Inflammatory macrophage treated with lipopolysaccharide for 4 hours (primary cell): Measurements from ENCODE around the gene DQX1.
A peak's percentile ranks its signal among the peaks of the same experiment; 100 is the strongest.

Experiments
- DNase-seq: peaks from one replicate; pipeline ENCODE4 v3.0.0-alpha.2; 2020

Gene DQX1

GRCh38 chr2:74553892-74554819 is 28.1 kb upstream of the DQX1 start, which contains the start of the genes DOK1 and LOXL3:
TSS of gene DOK1 (plus strand) at chr2:74554720. CDS start at chr2:74554755, 35 bp downstream.
TSS of gene LOXL3 (minus strand) at chr2:74553942. CDS start at chr2:74552634, 1,308 bp downstream.
- peak; percentile 89 for DNase-seq

- no peak for DNase-seq
Measured at GRCh38 chr2:74552914-74553811, 27.1 kb upstream of the DQX1 start.

- DNase-seq: no peak
Measured at GRCh38 chr2:74551942-74552913, 26.2 kb upstream of the DQX1 start.

DNA sequence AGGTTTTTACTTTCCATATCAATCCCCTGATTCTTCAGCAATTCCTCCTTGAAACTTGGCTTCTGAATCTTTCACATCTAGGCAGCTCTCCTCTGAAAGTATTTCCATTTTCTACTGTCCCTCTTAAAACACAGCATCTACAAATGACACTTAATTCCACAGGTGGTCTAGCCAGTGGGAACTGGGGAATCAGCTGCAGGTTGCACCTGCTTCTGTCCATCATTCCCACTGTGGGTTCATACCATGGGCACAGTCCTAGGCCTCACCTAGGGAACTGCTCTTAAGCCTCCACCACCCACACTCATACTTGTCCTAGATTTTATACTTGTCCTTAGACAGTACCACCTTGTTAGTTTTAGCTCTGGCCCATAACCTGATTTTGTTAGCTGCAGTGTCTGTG is 25.5 kb upstream of the DQX1 start:
- no peak for DNase-seq

- DNase-seq: no peak
Measured at GRCh38 chr2:74550231-74550630, 24.2 kb upstream of the DQX1 start.

DNA sequence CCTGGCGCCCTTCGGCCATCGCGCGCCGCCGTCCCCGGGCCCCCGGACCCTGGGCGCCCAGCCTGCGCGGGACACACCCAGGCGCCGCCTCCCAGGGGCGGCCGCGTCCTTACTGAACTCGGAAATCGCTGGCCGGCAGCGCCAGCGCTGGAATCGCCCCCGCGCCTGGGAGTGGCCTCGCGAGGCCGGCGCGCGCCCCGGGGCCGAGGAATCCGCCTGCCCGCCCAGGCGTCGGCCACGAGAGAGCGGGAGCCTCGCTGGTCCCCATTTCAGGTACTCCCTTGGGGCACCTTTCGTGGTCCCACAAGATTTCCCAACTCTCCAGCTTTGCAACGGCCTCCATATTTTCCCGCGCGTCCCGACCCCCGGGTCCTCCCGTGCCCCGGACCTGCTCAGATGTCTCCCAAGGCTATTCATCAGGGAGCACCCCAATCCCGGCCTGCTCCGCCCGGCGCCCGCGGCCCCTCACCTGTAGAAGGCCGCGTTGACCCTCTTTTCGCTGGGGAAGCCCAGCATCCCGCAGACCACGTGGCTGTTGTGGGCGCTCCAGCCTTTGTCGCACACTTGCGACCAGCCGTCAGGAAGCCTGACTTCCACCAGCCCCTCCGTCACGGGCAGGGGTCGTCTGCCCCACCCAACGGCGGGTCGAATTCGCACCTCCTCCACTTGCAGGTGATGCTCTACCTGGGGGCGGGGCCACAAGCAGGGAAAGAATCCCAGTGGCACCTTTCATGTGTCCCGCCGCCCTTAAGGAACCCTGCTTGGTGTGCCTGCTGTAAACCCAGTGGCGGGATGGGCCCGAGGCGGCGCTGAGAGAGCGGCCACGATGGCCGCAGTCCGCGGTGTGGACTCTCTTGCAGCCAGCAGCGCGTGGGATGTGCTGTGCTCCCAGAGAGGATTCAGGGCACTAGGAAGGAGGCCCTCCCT is 23.1 kb upstream of the DQX1 start:
- DNase-seq: peak; percentile 69

- no peak for DNase-seq
Measured at GRCh38 chr2:74548285-74548899, 22.4 kb upstream of the DQX1 start.

DNA sequence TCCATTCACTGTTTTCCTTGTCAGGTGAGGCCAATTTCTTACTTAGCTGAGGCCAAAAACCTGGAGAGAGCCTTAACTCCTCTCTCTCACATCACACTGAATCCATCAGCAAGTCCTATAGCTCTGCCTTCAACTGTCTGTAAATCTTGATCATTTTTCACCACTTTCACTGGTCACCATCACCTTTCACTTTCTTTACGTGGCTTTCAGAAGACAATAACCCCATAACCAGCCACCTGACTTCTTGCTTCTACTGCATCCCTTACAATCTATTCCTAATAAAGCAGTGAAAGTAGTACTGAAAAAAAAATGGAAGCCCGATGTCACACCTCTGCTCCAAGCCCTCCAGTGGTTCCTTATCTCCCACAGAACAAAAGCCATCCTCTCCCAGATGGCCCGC is 20.0 kb upstream of the DQX1 start:
- DNase-seq: no peak

GRCh38 chr2:74544634-74545033 is 18.6 kb upstream of the DQX1 start:
- no peak for DNase-seq

DNA sequence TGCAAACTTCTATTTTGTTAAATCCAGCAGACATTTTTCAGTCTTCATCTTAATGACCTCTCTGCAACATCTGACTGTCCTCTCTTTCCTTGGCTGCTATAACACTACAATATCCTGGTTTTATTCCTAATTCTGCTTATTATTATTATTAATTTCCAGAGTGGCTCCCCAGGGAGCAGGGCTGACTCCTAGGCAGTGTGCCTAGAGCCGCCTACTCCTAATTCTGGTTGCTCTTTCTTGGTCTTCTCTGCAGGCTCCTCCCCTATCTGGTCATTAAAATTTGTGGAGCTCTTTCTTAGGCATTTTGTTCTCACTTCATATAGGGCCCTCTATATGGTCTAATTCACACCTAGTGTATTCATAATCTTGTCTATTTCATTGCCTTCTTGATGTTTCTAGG is 16.9 kb upstream of the DQX1 start:
- no peak for DNase-seq

DNA sequence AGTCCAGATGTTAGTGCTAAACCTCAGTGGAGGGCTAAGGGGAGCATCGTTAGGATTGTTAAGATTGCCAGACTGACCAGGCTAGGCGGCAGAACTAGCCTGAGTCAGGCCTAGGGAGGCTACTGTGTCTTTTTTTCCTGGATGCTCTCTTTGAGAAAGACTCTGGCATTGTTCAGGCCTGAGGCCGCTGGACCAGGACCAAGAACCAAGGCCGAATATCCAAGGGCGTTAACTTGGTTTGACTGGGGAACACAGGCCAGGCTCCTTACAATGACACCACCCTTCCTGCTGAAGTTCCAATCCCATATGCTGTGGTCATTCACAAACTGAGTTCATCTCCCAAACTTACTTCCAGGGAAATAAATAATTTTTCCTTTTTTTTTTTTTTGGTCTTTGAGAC is 14.3 kb upstream of the DQX1 start:
- no peak for DNase-seq

DNA sequence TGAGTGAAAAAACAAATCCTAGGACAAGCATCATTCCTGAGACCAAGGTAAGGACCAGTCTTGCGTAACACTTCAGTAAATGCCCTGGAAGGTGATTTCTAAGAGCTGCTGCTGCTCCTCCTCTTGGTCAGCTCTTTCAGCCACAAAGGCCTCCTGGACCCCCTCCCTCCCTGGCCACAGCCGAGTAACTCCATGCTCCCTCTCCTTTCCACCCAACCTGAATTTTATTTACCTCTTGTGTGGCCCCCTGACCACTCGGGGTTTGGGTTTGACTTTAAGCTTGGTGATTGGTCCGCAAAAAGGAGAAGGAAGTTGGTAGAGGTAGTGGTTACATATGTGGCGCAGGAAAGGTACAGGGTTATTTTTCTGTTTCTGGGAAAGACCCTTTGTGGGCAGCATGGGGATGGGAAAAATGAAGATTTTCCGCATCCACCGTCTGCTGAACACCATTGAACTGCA is 12.9 kb upstream of the DQX1 start:
- no peak for DNase-seq

DNA sequence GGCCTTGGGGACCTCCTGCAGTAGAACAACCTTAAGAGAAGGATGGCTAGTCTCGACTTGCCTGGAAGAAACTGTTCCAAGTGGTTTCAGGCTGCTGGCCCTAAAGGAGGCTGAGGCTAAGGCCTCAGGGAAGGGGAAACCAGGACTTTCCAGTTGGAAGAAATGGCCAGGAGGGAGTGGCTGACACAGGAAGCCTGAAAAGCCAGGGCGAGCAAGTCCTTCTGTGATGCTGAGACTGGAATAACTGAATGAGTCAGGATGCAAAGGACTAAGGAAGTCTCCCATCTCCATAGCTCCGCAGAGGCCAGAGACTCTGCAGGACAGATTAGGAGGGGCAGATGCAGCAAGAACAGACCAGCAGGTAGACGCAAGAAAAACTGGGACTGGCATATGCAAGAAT is 11.1 kb upstream of the DQX1 start:
- DNase-seq: no peak

GRCh38 chr2:74536166-74536950 is 10.3 kb upstream of the DQX1 start:
- no peak for DNase-seq

DNA sequence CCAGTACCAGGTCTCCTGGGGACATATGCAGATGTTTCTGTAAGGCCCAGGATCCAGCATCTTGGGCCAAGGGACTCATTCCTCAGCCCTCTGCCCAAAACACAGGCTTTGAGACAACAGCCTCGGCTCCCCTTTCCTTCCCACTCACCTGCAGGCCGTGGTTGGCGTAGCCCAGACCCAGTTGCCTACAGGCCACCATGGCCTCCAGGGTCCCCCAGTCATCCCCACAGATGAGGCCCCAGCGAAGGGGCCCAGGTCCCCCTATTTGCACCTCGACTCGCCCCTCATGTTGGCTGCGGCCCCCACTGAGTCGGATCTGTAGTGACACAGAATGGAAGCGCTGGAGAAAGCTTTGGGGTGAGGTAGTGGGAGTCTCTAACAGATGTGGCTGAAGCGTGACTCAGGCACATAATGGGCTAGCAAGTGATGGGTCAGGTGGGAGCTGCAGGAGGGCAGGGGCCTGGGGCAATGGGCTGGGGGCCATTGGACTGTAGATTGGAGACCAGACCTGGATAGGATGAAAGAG is 9.5 kb upstream of the DQX1 start:
- DNase-seq: no peak

GRCh38 chr2:74534411-74534810 is 8.4 kb upstream of the DQX1 start:
- DNase-seq: no peak

GRCh38 chr2:74533464-74533863 is 7.4 kb upstream of the DQX1 start:
- DNase-seq: no peak

DNA sequence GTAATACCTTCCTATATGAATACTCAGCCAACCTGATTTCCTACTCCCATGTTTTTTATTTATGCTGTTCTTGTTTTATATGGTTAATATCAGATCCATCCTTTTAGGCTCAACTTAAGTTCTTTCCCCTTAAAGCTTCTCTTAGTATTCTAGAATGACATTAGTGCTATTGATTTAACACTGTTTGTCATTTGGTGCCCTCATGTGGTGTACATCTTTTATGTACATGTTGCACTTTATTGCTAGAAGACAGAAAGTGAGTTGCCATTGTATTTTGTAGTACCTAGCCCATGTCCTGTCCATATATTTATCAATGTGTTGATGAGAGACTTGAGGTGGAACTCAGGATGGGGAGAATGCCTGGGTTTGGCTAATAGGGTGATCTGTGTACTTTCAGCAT is 6.2 kb upstream of the DQX1 start:
- peak; percentile 66 for DNase-seq

GRCh38 chr2:74531666-74532065 is 5.6 kb upstream of the DQX1 start:
- no peak for DNase-seq
